Retinal pigment epithelial cell (primary cell): ENCODE data around the gene THTPA.

Experiments used
- DNase-seq: peaks from one replicate; pipeline ENCODE4 v3.0.0-alpha.2; 2010; ENCODE audit warnings: low read depth
- H3K4me3 ChIP-seq: 2 replicates; pipeline ENCODE4 v1.5.1; 2011; ENCODE audit warnings: mild to moderate bottlenecking, low read length, control low read depth, moderate library complexity
- TF ChIP-seq, protein P1 (sequence below): conservative IDR thresholded peaks from 2 replicates; pipeline ENCODE4 v1.5.1; 2011; ENCODE audit warnings: low read depth, low read length, control low read depth, inconsistent platforms

The THTPA gene

DNA sequence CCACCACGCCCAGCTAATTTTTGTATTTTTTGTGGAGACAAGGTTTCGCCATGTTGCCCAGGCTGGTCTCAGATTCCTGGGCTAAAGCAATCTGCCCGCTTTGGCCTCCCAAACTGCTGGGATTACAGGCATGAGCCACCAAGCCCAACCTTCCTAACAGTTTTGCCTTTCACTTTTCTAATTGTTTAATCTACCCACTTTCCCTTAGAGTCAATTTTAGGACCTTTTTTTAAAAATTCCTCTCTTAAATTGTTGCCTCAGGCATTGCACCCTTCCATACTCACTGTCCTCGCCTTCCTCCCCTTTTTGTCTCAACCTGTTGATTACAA is 16.0 kb upstream of the THTPA start:
- no peak for DNase-seq
- TF ChIP-seq, protein P1, sequence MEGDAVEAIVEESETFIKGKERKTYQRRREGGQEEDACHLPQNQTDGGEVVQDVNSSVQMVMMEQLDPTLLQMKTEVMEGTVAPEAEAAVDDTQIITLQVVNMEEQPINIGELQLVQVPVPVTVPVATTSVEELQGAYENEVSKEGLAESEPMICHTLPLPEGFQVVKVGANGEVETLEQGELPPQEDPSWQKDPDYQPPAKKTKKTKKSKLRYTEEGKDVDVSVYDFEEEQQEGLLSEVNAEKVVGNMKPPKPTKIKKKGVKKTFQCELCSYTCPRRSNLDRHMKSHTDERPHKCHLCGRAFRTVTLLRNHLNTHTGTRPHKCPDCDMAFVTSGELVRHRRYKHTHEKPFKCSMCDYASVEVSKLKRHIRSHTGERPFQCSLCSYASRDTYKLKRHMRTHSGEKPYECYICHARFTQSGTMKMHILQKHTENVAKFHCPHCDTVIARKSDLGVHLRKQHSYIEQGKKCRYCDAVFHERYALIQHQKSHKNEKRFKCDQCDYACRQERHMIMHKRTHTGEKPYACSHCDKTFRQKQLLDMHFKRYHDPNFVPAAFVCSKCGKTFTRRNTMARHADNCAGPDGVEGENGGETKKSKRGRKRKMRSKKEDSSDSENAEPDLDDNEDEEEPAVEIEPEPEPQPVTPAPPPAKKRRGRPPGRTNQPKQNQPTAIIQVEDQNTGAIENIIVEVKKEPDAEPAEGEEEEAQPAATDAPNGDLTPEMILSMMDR = no peak
- no peak overlapping the region for H3K4me3 ChIP-seq

DNA sequence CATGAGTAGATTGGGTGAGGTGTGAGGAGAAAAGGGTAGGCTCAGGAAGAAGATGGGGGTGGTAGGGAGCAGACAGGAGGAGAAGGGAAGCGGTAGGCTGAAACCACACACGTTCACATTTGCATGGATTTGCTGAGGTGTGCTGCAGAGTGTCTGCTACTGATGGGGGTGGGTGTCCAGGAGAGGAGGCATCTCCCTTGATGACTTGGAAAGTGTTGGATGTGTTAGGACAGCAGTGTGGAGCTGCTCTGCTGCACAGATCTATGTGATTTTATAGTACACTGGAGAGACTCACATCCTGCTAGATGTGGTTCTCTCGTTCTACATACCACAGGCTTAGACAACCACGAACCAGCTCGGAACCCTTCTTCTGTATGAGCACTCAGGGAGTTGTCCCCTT is 13.8 kb upstream of the THTPA start:
- no peak overlapping the region for H3K4me3 ChIP-seq
- TF ChIP-seq, protein P1 = no peak
- DNase-seq = no peak

GRCh38 chr14:23543403-23543802 is 12.7 kb upstream of the THTPA start:
- no peak for DNase-seq
- no peak overlapping the region for H3K4me3 ChIP-seq
- TF ChIP-seq, protein P1 = no peak

GRCh38 chr14:23544511-23545447 is 11.3 kb upstream of the THTPA start:
- TF ChIP-seq, protein P1 = no peak
- no peak for DNase-seq
- no peak overlapping the region for H3K4me3 ChIP-seq

- DNase-seq = no peak
- no peak overlapping the region for H3K4me3 ChIP-seq
- TF ChIP-seq, protein P1 = no peak
Measured at GRCh38 chr14:23545740-23546365, 10.2 kb upstream of the THTPA start.

GRCh38 chr14:23546450-23547035 is 9.5 kb upstream of the THTPA start:
- TF ChIP-seq, protein P1 = no peak
- H3K4me3 ChIP-seq = no peak overlapping the region
- DNase-seq = no peak

DNA sequence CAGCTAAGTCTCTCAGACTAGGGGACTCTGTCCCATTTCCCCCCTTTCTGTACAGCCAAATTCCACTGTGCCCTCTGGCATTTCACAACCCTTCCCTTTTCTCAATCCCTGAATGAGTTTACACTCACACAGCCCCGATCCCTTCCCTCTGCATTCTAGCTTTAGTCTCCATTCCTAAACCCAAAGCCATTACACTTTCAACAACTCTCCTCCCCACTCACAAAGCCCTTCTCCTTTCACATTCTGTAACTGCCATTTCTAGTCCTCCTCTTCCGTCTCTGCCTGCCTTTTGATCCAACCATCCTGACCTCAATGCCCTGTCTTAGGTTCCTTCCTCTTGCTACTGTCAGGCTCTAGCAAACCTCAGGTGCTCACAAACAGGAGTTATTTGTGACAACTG is 8.1 kb upstream of the THTPA start:
- no peak for DNase-seq
- TF ChIP-seq, protein P1 = no peak
- H3K4me3 ChIP-seq = no peak overlapping the region
